Panc1 (cell line): ENCODE data around the gene NPTXR.

ENCODE experiments used
- CTCF ChIP-seq: fragments of 450-650 bp; IDR thresholded peaks from 2 replicates; pipeline ENCODE4 v1.5.1; 2017; ENCODE audit warnings: mild to moderate bottlenecking
- POLR2AphosphoS5 ChIP-seq: IDR thresholded peaks from 2 replicates; pipeline ENCODE4 v1.6.1; 2012; ENCODE audit warnings: mild to moderate bottlenecking, low read depth, low read length, moderate library complexity
- REST ChIP-seq, 2 experiments: IDR thresholded peaks; 2 replicates each; pipeline ENCODE4 v1.6.1; 2011 to 2012; ENCODE audit warnings: low read depth in 2 of 2, control low read depth in 1 of 2, low read length in 1 of 2, mild to moderate bottlenecking in 1 of 2, moderate library complexity in 1 of 2; ENCODE audit not compliant: insufficient read depth in 1 of 2

GRCh38 chr22:38783095-38783615 lies 60.7 kb downstream of the NPTXR start:
- no peak for TF ChIP-seq REST (IDR thresholded peaks at IDR 0.05; ENCODE audit: insufficient read depth in 1 of 2, low read depth in 2 of 2, low read length in 1 of 2)
- TF ChIP-seq CTCF: no peak
- no peak for TF ChIP-seq POLR2AphosphoS5
